Mucosa of descending colon (tissue), 3 donors: Measurements from ENCODE around the gene OR2T4. TPM values are rescaled to one million over a fixed set of nuclear protein-coding genes. Genes with fewer than 3 reads are reported as not detected.

Experiments used
- ATAC-seq: fragments of 200-7000 bp; cut with Tn5 transposase; one replicate; pipeline ENCODE4 v1.9.1; 2020; ENCODE audit warnings: mild to moderate bottlenecking, moderate library complexity
- DNase-seq, 3 donors: peaks; one replicate each; pipeline ENCODE4 v3.0.0-alpha.2; 2020
- H3K36me3 ChIP-seq: fragments of 200-600 bp; one replicate; pipeline ENCODE4 v1.8.0; 2021; ENCODE audit warnings: low read depth, mild to moderate bottlenecking
- H3K4me1 ChIP-seq: fragments of 200-600 bp; one replicate; pipeline ENCODE4 v1.8.0; 2021; ENCODE audit warnings: low read depth, mild to moderate bottlenecking
- H3K4me3 ChIP-seq: fragments of 200-600 bp; one replicate; pipeline ENCODE4 v1.8.0; 2021; ENCODE audit warnings: mild to moderate bottlenecking
- H3K9me3 ChIP-seq: fragments of 200-600 bp; one replicate; pipeline ENCODE4 v1.8.0; 2021; ENCODE audit warnings: mild to moderate bottlenecking
- CTCF ChIP-seq: fragments of 200-600 bp; IDR thresholded peaks from one replicate; pipeline ENCODE4 v1.8.0; 2022; ENCODE audit warnings: antibody characterized with exemption, mild to moderate bottlenecking
- intact Hi-C, 2 donors: fragments of 100-400 bp; cut with DNase I in 1 of 2; cut with micrococcal nuclease in 1 of 2; formaldehyde crosslinking; loops; one replicate each; pipeline versions ENCODE4 v1.11.0 to v1.11.1; 2022; cut with DNase I, micrococcal nuclease
- total RNA-seq, 3 donors: library from RNA; stranded (reverse); fragmentation: NEBNext Ultra II Directional in 2 of 3; extraction: Animal tissue kit (Norgen Biotek cat#: 25700) in 2 of 3; gene quantifications; one replicate each; pipeline versions ENCODE4 v1.2.1 to v1.2.4, GENCODE V29; 2021 to 2023
- donor health status: DM: no; HTN: no; CAD: no; lungs with moderate emphysema.
- donor health status: DM: no; HTN: no; CAD: no.
- donor health status: DM: no; HTN: yes; CAD: no.

The OR2T4 gene
- total RNA-seq, 3 donors from 2014 or later: not detected

DNA sequence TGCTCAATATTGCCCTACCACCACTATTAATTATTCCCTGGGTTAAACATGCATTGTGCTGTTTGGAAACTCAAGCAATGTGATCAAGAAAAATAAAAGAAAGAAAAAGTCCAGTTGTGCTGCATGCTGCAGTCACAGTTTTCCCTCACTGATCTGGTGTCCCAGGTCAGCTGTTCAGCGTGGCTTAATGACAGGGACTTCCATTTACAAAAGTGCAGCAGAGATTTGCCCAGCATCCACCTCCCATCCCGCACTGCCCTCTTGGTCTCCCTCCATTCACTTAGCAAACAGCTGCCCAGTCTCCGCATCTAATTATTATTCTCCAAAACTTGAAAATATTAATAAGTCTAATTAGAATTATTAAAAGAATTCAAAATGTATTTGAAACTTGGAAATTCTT lies 2.0 kb upstream of the OR2T4 start:
- ATAC-seq (no peak), DNase-seq (no peak)
- no peaks in the 10 kb centered on the region for H3K36me3 ChIP-seq
- H3K4me3 ChIP-seq: no peak overlapping the region
- intact Hi-C loops: no loop called here
- no peak for TF ChIP-seq CTCF
- H3K9me3 ChIP-seq: peaks cover 14% of the 10 kb centered on the region
- H3K4me1 ChIP-seq: no peaks in the 10 kb centered on the region

GRCh38 chr1:248366609-248367008 lies 5.1 kb downstream of the OR2T4 start:
- ATAC-seq: no peak
- peaks cover 44% of the 10 kb centered on the region for H3K9me3 ChIP-seq
- intact Hi-C loops: no loop called here
- no peaks in the 10 kb centered on the region for H3K4me1 ChIP-seq
- no peak for TF ChIP-seq CTCF
- H3K4me3 ChIP-seq: no peak overlapping the region
- no peak for DNase-seq
- no peaks in the 10 kb centered on the region for H3K36me3 ChIP-seq

GRCh38 chr1:248372394-248372793 lies 10.9 kb downstream of the OR2T4 start:
- H3K9me3 ChIP-seq: peaks cover 39% of the 10 kb centered on the region
- DNase-seq (no peak), ATAC-seq (no peak)
- no peaks in the 10 kb centered on the region for H3K4me1 ChIP-seq
- TF ChIP-seq CTCF: no peak
- H3K4me3 ChIP-seq: no peak overlapping the region
- H3K36me3 ChIP-seq: no peaks in the 10 kb centered on the region
- intact Hi-C loops: no loop called here

DNA sequence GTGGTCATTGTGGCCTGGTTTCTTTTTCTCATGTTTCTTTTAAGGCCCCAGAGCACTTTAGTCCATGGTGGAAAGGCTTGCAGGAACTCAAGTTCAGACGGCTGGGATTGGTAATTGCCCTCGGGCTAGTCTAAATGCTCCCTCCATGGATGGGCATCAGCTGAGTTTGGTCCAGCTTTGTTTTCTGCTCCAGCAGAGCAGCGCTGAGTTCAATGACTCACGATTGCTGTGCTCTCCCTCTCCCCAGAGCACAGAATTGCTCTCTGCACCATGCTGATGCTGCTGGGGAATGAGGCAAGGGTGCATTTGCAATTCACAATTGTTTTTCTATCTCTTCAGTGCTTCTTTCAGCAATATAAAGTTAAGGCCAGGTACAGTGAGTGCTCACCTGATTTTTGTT lies 12.3 kb downstream of the OR2T4 start:
- no peak for TF ChIP-seq CTCF
- DNase-seq (no peak), ATAC-seq (no peak)
- Histone ChIP-seq H3K36me3 (no peaks in the 10 kb centered on the region), H3K9me3 (peaks cover 31% of the 10 kb centered on the region), H3K4me1 (no peaks in the 10 kb centered on the region), H3K4me3 (no peak overlapping the region)
- intact Hi-C loops: no loop called here

- DNase-seq: no peak
- Histone ChIP-seq H3K4me3 (no peak within 1 kb of the TSS), H3K9me3 (peaks cover 21% of the 10 kb centered on the region), H3K4me1 (no peaks in the 10 kb centered on the region), H3K36me3 (no peaks in the 10 kb centered on the region)
- ATAC-seq: no peak
- TF ChIP-seq CTCF: no peak
- intact Hi-C loops: no loop called here
These were observed 14.0 kb downstream of the OR2T4 start, which contains the start of gene OR2T6 for GRCh38 chr1:248375446-248375845. Gene OR2T6 (plus strand): TSS chr1:248375746. CDS start chr1:248387609, 11,863 bp downstream.

DNA sequence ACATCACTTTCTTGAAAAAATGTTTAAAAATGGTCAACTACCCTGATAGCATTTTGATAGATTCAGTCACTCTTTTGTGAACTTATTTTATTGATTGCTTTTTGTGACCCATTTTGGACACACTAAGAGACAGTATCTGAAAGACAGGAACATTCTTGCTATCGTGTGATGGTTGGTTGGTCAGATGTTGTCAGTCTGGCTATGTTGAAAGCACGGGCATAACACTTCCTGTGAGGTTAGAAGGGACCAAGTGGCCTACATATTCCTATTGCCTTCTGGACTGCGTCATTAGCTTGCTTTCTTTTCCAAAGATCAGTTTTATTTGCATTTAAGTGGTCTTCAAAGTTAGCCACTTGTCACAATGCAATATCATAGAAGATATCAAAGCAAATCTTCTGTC lies 15.5 kb downstream of the OR2T4 start:
- ATAC-seq: no peak
- no peak for DNase-seq
- intact Hi-C loops: no loop called here
- Histone ChIP-seq H3K4me3 (no peak overlapping the region), H3K36me3 (no peaks in the 10 kb centered on the region), H3K4me1 (no peaks in the 10 kb centered on the region), H3K9me3 (peaks cover 19% of the 10 kb centered on the region)
- no peak for TF ChIP-seq CTCF
